Adipose tissue (tissue), 3 donors: ENCODE results near the gene FANCM. TPM values are rescaled to one million over a fixed set of nuclear protein-coding genes. Genes with fewer than 3 reads are reported as not detected.

Experiments
- H3K27ac ChIP-seq: one replicate; pipeline ENCODE4 v1.5.1; 2013; ENCODE audit warnings: low read depth, low read length
- WGBS, 3 donors: extraction: QIAGEN DNeasy Blood & Tissue Kit; methylation state at CpG; one replicate each; pipeline ENCODE4 v1.1.7; 2013; 5-methylcytosine and 5-hydroxymethylcytosine counted together
- polyA plus RNA-seq, 3 donors: library from polyadenylated mRNA; stranded (reverse); fragments of 200-250 nt; gene quantifications; one replicate each; pipeline ENCODE4 v1.2.3, GENCODE V29; 2013
- donor health status: healthy with polysubstance abuse.
- donor health status: Bipolar disorder and iron deficiency.
- donor health status: healthy.

FANCM gene
- 1 to 10 TPM in 2 of 3 donors, under 1 TPM in 1; 0.91 to 1.5 (median 1.0) TPM for polyA plus RNA-seq

DNA sequence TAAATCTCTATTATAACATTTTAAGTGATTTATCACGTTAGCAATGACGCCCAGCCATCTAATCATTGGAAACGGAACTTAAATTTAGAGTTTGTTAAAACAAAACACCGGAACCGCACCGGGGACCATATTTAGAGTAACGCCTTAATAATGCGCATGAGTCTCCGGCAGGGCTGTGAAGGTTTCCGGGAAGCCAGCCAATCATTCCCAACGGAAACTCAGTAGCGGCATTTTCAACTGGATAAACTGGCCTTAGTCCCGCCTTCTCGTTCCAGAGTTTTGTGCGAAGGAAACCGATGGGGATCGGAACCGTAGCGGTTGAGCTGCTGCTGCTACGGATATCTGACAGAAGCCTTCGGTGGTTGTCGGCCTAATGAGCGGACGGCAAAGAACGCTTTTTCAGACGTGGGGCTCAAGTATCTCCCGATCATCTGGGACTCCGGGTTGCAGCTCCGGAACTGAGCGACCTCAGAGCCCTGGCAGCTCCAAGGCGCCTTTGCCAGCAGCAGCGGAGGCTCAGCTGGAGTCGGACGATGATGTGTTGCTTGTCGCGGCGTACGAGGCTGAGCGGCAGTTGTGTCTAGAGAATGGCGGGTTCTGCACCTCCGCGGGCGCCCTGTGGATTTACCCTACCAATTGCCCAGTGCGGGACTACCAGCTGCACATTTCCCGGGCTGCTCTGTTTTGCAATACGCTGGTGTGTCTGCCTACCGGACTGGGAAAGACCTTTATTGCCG lies at the start of gene FANCM:
TSS of gene FANCM (plus strand) at position 272 of the 737 bp plus-strand sequence. CDS start at position 374, 102 bp downstream.
- WGBS, 3 donors, result 0 to 1% (median 0%) methylated on average over 48 of the region's 48 CpGs
- H3K27ac ChIP-seq, result no peak within 1 kb of the TSS

- WGBS, 3 donors, result 25 to 40% (median 29%) methylated on average over 1 of the region's 1 CpG
- no peak overlapping the region for H3K27ac ChIP-seq
Measured at GRCh38 chr14:45089813-45090212, 45.9 kb upstream of the FANCM start.

GRCh38 chr14:45091710-45092109 lies 44.0 kb upstream of the FANCM start:
- H3K27ac ChIP-seq, result no peak overlapping the region
- WGBS, 3 donors, result 70 to 84% (median 82%) methylated on average over 2 of the region's 2 CpGs

GRCh38 chr14:45094275-45094674 lies 41.5 kb upstream of the FANCM start:
- H3K27ac ChIP-seq, result no peak overlapping the region
- WGBS, 3 donors, result 97 to 100% (median 98%) methylated on average over 2 of the region's 2 CpGs

DNA sequence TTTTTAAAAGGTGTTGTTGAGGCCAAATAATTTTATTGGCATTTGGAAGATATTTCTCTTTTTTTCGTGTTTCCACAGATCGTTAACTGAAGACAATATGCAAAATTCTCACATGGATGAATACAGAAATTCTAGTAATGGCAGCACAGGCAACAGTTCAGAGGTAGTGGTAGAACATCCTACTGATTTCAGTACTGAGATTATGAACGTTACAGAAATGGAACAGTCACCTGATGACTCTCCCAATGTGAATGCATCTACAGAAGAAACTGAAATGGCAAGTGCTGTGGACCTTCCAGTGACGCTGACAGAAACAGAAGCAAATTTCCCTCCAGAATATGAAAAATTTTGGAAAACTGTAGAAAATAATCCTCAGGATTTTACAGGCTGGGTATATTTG lies 40.6 kb upstream of the FANCM start:
- 90 to 94% (median 93%) methylated on average over 4 of the region's 4 CpGs for WGBS, 3 donors
- H3K27ac ChIP-seq, result no peak overlapping the region

- no peak overlapping the region for H3K27ac ChIP-seq
- WGBS, 3 donors, result 83 to 97% (median 96%) methylated on average over 4 of the region's 4 CpGs
Measured at GRCh38 chr14:45096218-45096617, 39.5 kb upstream of the FANCM start.

DNA sequence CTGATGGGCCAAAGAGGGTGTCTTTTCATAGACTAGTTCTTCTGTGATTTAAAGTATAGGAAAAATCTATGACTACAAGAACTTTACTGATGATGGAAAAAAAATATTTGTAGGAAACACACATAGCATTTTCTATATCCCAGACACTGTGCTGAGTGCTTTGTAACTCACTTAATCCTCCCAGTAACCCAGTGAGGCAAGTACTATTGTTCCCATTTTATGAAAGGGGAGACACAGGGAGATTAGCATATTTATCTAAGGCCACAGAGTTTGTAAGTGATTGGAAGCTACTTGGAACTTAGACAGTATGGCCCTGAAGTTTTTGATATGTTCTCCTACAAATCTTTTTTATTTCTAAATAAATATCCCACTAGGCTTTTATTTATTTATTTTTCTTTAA lies 31.9 kb upstream of the FANCM start:
- H3K27ac ChIP-seq, result no peak overlapping the region

DNA sequence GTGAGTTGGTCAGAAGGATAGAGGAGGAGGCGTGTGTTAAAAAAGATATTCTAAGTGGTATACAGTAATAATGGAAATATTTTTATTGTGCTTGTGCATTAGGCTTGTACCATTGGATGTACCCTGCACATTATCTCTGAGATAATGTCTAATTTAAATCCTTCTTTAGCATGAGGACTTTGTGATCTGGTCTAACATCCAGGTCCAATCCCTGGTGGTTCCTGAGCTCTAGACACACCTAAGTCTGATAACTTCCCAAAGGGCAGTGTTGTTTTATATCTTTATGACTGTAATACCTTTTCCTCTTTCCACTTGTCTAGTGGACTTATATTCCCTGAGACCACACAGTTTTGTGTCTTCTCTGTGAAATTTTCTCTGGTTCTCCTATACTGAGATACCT lies 31.2 kb upstream of the FANCM start:
- H3K27ac ChIP-seq, result no peak overlapping the region
- 55 to 97% (median 92%) methylated on average over 1 of the region's 1 CpG for WGBS, 3 donors

GRCh38 chr14:45112896-45113781 lies 22.6 kb upstream of the FANCM start:
- 56 to 90% (median 88%) methylated on average over 6 of the region's 6 CpGs for WGBS, 3 donors
- H3K27ac ChIP-seq, result no peak overlapping the region

DNA sequence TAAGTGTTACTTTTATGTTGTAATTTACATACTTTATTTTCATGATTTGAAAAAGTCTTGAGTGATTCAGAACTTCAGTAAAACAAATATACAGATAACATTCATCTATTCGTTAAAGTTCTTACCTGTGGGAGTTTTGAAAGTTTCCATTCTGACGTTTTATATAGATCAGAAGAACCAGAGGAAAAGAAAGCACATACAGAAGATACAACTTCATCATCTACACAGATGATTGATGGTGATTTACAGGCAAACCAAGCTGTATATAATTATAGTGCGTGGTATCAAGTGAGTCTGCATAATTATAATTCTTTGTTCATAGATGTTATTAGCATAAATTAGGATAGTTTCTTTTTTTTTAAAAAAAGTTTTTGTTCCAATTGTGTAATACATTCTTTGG lies 21.4 kb upstream of the FANCM start:
- no peak overlapping the region for H3K27ac ChIP-seq
- WGBS, 3 donors, result 72 to 84% (median 81%) methylated on average over 3 of the region's 3 CpGs

DNA sequence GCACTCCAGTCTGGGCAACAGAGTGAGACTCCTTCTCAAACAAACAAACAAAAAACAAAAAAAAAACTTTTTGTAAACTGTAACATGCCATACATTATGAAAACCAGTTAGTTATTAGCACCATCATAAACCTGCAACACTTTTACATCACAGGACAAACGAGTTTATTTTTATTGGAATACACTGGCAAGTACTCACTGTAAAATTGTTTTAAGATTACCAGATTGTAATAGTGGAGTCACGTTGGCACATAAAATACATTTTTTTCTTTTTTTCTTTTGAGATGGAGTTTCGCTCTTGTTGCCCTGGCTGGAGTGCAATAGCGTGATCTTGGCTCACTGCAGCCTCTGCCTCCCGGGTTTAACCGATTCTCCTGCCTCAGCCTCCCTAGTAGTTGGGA lies 17.1 kb upstream of the FANCM start:
- H3K27ac ChIP-seq, result no peak overlapping the region
- 90 to 93% (median 92%) methylated on average over 6 of the region's 6 CpGs for WGBS, 3 donors

- H3K27ac ChIP-seq, result no peak overlapping the region
Measured at GRCh38 chr14:45120096-45120495, 15.6 kb upstream of the FANCM start.

DNA sequence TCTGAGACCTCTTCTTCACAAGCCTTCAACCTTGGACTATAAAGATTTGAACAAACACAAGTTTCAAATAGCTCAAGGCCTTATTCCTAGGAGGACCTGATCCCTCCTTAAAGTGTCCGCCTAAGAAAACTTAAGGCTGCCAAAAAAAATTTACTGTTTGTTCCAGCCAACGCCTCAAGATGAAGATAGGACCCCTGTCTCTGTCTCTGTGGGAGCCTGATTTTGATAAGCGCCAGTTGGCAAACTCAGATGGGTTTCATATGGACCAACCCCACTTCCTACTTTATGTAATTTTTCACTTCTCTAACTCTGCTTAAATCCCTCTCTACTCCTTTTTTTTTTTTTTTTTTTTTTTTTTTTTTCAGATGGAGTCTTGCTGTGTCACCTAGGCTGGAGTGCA lies 12.5 kb upstream of the FANCM start:
- WGBS, 3 donors, result 94 to 95% (median 95%) methylated on average over 3 of the region's 3 CpGs
- H3K27ac ChIP-seq, result no peak overlapping the region

More at GRCh38 chr14:45120096-45120495, 15.6 kb upstream of the FANCM start:
- 65 to 90% (median 76%) methylated on average over 1 of the region's 1 CpG for WGBS, 3 donors

DNA sequence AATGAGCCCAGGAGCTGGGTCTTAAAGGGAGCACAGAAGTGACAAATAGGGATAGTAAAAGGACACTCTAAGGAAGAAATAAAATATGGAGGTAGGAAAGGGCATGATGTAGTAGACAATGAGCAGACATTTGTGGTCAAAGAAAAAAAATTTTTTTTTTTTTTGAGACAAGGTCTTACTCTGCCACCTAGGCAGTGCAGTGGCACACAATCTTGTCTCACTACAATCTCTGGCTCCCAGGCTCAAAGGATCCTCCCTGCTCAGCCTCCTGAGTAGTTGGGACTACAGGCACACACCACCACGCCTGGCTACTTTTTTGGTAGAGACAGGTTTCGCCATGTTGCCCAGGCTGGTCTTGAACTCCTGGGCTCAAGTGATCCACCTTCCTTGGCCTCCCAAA lies 10.0 kb upstream of the FANCM start:
- 95 to 98% (median 97%) methylated on average over 2 of the region's 2 CpGs for WGBS, 3 donors
- H3K27ac ChIP-seq, result no peak overlapping the region

DNA sequence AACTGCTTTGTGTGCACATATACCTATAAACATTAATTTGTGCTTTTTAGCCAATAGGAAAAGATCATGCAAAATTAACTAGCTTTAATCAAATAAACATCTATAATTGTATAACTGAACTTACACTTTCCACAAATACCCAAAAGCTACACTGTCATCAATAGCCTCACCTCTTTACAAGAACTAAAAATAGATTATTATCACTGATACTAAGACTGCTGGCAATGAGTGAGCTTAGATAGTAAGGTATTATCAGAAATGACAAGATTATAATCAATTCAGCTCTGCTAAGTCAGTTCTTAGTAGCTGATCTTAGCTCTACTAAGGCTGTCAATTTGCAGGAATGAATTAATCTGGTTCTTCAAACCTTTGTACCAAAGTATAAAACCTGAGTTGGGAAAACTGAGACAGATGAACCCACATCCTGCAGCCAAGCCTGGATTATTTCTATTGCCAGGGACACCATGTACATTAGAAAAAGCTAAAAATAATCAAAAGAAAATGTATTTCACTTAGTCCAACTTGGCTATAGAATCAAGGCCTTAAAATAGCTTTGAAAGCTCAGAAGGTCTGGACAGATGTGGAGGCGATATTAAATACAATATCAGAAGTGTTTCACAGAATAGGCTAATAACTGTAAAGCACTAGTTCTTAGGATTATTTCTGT lies 6.6 kb upstream of the FANCM start:
- no peak overlapping the region for H3K27ac ChIP-seq
- 41 to 94% (median 66%) methylated on average over 1 of the region's 1 CpG for WGBS, 3 donors

DNA sequence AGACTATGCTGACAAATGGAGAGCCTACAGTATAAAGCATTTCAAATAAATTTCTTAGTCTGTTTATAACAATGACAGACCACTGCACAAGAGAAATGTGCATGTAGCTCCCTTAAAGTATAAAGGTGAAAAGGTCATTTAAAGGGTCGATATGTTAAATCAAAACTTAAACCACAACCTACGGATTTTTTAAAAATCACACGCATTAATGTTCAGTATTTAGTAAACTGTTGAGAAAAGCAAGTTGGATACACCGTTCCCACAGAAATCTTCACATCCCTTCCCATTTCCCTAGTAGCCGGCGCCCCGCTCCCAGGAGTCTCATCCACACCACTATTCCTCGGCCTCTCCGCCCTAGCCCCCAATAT lies 2.1 kb upstream of the FANCM start:
- WGBS, 3 donors, result 0 to 2% (median 1%) methylated on average over 9 of the region's 9 CpGs
- H3K27ac ChIP-seq, result no peak overlapping the region

DNA sequence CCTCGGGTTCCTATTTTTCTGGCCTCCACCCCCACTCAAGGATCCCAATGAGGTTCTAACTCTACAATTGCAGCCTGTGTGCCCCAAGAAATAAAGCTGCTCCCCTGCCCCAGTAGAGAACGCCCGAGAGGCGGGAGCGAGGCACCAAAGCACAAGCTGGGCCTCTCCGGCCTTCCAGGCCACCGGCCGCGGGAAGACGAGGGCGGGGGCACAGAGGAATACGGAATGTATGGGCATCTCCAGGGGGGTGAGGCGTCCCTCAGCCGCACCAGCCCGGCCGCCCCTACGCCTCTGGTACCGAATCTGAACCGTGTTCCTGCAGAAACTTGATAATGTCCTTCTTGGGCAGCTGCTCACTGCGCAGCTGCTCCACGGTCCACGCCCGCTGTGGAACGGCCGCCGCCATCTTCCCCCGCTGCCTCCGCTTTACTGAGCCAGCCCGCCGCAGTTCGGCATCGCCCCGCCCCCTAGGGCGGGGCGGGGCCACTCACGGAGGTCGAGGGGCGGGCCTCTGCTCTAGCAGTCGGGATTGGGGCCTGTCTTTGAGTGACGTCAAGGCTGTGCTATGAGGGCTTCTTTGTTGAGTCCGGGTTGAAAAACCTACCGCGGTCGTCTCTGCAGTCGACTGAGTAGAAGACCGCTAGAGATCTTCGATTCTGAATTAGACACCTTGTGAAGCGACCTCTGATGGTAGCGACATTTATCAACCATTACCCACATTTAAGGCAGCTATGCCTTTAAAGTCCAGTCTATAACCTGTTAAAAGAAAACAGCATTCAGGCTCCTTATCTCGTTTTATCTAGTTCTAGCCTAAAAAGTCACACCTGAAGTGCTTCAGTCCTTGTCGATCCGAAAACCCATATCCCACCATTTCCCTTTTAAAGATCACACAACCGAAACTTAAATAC lies 1.4 kb upstream of the FANCM start, which contains the start of gene FKBP3:
TSS of gene FKBP3 (minus strand) at position 431 of the 908 bp plus-strand sequence. CDS start at position 406, 25 bp downstream.
- 0 to 1% (median 1%) methylated on average over 50 to 53 of the region's 53 CpGs for WGBS, 3 donors
- no peak within 1 kb of the TSS for H3K27ac ChIP-seq

- 0 to 1% (median 1%) methylated on average over 7 of the region's 7 CpGs for WGBS, 3 donors
- H3K27ac ChIP-seq, result no peak overlapping the region
Measured at GRCh38 chr14:45135156-45135555, 574 bp upstream of the FANCM start.
